Measurements from ENCODE around the gene GALC. TPM values are rescaled to one million over a fixed set of nuclear protein-coding genes. Genes with fewer than 3 reads are reported as not detected.

GALC gene
- total and polyA plus RNA-seq, 9 of the 15 experiments (the other 6 are each of a cell fraction or from before 2014, with no cell fraction given) = 1.6 to 15.0 (median 7.3) TPM

- TF ChIP-seq CREB5 (CRISPR knock-in tag; IDR thresholded peaks at IDR 0.05) (no peak), ZNF707 (CRISPR knock-in tag; conservative IDR thresholded peaks at IDR 0.05) (no peak), PRMT5 (CRISPR knock-in tag; IDR thresholded peaks at IDR 0.05) (no peak), FIP1L1 (IDR thresholded peaks at IDR 0.05; ENCODE audit: low read depth, low read length, poor library complexity, severe bottlenecking) (no peak), SMAD4 (CRISPR knock-in tag; conservative IDR thresholded peaks at IDR 0.05) (peak; percentile 58), NFRKB (IDR thresholded peaks at IDR 0.05; ENCODE audit: low read depth) (no peak), HMGN3 (IDR thresholded peaks at IDR 0.05; ENCODE audit: borderline replicate concordance, extremely low read depth, insufficient read length, low read depth, low read length) (no peak), CBFA2T3 (IDR thresholded peaks at IDR 0.05) (peak; percentile 54), TCF3 (CRISPR knock-in tag; IDR thresholded peaks at IDR 0.05) (peak; percentile 8; the same call in 1 of the 2 replicates), TEAD2 (tag; IDR thresholded peaks at IDR 0.05) (no peak), ZNF133 (CRISPR knock-in tag; IDR thresholded peaks at IDR 0.05) (no peak), ZFP1 (CRISPR knock-in tag; IDR thresholded peaks at IDR 0.05) (no peak), ZFX (CRISPR knock-in tag; IDR thresholded peaks at IDR 0.05) (peak; percentile 48), PCBP2 (IDR thresholded peaks at IDR 0.05; ENCODE audit: low read depth, low read length, poor library complexity, severe bottlenecking) (no peak), DPF2 (IDR thresholded peaks at IDR 0.05) (peak; percentile 53; the same call in 1 of the 2 replicates), POLR2H (tag; IDR thresholded peaks at IDR 0.05; ENCODE audit: low read depth) (no peak), ZNF511 (CRISPR knock-in tag; IDR thresholded peaks at IDR 0.05) (no peak), ZNF551 (CRISPR knock-in tag; IDR thresholded peaks at IDR 0.05) (no peak), EP300 (IDR thresholded peaks at IDR 0.05; ENCODE audit: low read length) (peak; percentile 55), ZNF24 (IDR thresholded peaks at IDR 0.05) (no peak), PCBP1 (IDR thresholded peaks at IDR 0.05; ENCODE audit: low read depth, low read length, poor library complexity, severe bottlenecking) (no peak), THRAP3 (IDR thresholded peaks at IDR 0.05; ENCODE audit: borderline replicate concordance) (no peak), SREBF1 (IDR thresholded peaks at IDR 0.05; ENCODE audit: borderline replicate concordance, low read depth, low read length) (no peak), ZNF277 (CRISPR knock-in tag; IDR thresholded peaks at IDR 0.05; ENCODE audit: borderline replicate concordance) (no peak), HCFC1 (IDR thresholded peaks at IDR 0.05; ENCODE audit: low read depth, low read length) (no peak), RFX1 (IDR thresholded peaks at IDR 0.05) (no peak), TOE1 (IDR thresholded peaks at IDR 0.05; ENCODE audit: borderline replicate concordance) (no peak), TOE1 (CRISPR knock-in tag; IDR thresholded peaks at IDR 0.05; ENCODE audit: borderline replicate concordance, low read depth) (no peak)
Measured at GRCh38 chr14:87995500-87996290, 2.7 kb upstream of the GALC start (continued).
